ENCODE measurements around the gene GTPBP6.

DNA sequence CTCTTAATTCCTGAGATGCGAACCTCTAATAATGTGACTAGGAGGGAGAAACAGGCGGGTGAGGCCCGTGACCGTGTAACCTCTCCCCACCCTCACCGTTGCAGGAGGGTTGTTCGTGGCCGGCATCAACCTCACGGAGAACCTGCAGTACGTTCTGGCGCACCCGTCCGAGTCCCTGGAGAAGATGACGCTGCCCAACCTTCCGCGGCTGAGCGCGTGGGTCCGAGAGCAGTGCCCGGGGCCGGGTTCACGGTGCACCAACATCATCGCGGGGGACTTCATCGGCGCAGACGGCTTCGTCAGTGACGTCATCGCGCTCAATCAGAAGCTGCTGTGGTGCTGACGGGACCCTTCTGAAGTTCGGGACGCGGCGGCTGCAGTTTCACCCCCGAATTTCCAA lies 19.6 kb downstream of the GTPBP6 start:
- TF ChIP-seq TSHZ2 (CRISPR knock-in tag; IDR thresholded peaks at IDR 0.05), result no peak
- TF ChIP-seq ZNF565 (CRISPR knock-in tag; conservative IDR thresholded peaks at IDR 0.05; ENCODE audit: low read depth), result no peak
- no peak for TF ChIP-seq TCF4 (CRISPR knock-in tag; IDR thresholded peaks at IDR 0.05; ENCODE audit: borderline replicate concordance)
- no peak for TF ChIP-seq ZNF70 (CRISPR knock-in tag; IDR thresholded peaks at IDR 0.05)
- TF ChIP-seq ZFP30 (CRISPR knock-in tag; IDR thresholded peaks at IDR 0.05), result no peak
- TF ChIP-seq PATZ1 (CRISPR knock-in tag; IDR thresholded peaks at IDR 0.05; ENCODE audit: borderline replicate concordance), result no peak
- no peak for TF ChIP-seq CREB5 (CRISPR knock-in tag; IDR thresholded peaks at IDR 0.05; ENCODE audit: low read depth)
- TF ChIP-seq ZNF8 (CRISPR knock-in tag; IDR thresholded peaks at IDR 0.05), result no peak

All from SK-N-SH treated with all-trans-retinoic acid at 6 μM for 48 hours (cell line).